Stromal cell of bone marrow (primary cell): Measurements from ENCODE around the gene PCNX2.

Source experiments
- DNase-seq: peaks from one replicate; pipeline ENCODE4 v3.0.0-alpha.2; 2012; ENCODE audit warnings: low read depth

The PCNX2 gene

DNA sequence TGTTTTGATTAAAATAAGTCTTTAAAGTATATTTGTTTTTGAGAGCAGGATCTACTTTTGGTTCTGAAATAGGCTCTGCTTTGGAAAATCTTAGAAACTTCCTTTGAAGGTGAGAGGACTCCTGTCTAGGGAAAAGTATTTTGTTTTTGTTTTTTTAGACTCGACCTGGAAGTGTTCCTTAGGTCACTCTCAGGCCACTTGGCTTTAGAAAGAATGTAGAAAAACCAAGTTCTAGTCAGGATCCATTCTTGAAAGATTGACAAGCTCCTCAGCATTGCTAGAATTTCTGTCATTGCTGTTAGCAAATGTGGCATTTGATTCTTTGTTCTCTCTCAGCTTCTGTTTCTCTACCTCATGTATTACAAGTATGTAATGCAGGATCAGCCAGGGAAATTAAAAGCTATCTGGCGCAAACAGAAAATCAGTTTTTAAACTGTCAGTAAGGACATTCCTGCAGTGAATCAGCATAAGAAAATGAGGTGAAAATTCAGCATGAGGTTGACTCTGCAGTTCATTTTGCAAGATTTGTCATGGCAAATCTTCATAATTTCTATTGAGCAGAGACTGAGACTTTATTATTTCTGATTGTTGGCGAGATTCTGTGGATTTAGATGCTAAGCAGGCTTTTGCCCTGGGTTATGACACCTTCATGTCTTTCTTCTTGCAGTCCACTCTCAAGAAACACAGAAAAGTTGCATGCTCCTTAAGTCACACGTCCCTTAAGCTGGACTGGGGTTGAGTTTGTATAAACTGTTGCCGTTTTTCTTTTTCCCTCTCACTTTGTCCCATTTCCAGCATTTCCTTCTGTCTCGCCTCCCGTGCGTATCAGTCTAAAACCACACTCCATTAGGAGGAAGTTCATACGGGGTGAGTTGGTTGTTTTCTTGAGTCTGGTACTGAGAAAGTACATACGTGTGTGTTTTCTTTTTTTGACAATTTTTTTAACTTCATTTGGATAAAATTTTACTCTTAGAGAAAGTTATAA is 332.5 kb downstream of the PCNX2 start:
- no peak for DNase-seq

DNA sequence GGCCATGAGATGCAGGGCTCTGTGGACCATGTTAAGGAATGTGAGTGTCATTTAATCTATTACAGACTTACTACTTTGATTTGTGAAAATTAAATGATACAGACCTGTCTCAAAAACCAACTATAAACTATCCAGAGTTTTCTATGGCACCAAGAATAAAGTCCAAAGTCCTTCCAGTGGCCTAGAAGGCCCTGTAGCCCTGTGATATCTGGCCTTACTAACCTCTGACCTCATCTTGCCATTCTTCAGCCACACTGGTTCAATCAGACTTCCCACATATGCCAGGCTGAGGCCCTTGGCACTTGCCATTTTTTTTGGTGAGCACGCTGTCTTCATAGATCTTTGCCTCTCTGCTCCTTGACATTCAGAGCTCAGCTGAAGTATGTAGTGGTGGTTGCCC is 337.5 kb downstream of the PCNX2 start:
- DNase-seq, result no peak

DNA sequence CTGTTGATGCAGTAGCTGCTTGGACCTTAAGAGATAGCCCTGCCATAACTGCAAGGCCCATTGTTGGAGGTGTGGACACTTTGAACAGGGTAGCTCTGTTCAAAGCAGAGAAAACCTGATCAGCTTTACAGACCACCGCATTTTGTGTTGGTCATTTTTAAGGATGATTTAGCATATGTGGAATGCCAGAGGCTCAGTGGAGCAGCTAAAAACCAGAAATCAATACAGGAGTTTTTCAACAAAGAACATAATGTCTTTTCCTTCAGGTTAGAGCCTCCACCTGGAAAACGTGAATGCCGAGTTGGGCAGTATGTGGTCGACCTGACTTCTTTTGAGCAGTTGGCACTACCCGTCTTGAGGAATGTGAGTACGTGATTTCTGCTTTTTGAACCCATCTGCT is 339.4 kb downstream of the PCNX2 start:
- no peak for DNase-seq

DNA sequence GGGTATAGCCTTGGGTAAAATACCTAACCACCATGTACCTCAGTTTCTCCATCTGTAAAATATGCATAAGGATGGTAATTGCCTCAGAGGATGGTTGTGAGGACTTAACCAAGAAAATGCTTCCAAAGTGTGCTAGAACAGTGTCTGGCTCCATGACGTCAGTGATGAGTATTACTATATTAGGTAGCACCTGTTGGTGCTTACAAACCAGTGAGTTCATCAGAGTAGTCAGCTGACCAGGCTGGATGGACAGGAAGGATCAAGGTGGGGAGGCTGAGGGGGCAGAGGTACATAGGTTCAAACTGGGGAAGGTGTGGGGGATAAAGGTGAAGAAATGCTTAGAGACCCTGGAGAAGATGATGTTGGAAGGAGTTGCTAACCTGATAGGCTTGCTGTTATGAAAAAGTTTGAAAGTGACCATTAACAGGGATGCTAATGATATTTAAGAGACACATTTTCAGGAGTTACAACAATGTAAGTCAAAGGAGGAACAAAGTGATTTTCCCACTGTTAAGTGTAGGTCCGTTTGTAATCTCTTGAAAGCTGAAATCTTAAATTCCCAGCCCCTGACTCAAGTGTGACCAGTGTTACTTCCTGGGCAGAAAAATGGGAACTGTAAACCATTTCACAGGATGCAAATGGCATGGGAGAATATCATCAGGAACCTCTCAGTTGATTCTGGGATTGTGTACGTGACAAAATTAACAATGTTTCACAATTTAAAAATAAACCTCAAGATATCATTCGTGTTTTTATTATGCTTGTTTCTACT is 340.7 kb downstream of the PCNX2 start:
- no peak for DNase-seq

DNA sequence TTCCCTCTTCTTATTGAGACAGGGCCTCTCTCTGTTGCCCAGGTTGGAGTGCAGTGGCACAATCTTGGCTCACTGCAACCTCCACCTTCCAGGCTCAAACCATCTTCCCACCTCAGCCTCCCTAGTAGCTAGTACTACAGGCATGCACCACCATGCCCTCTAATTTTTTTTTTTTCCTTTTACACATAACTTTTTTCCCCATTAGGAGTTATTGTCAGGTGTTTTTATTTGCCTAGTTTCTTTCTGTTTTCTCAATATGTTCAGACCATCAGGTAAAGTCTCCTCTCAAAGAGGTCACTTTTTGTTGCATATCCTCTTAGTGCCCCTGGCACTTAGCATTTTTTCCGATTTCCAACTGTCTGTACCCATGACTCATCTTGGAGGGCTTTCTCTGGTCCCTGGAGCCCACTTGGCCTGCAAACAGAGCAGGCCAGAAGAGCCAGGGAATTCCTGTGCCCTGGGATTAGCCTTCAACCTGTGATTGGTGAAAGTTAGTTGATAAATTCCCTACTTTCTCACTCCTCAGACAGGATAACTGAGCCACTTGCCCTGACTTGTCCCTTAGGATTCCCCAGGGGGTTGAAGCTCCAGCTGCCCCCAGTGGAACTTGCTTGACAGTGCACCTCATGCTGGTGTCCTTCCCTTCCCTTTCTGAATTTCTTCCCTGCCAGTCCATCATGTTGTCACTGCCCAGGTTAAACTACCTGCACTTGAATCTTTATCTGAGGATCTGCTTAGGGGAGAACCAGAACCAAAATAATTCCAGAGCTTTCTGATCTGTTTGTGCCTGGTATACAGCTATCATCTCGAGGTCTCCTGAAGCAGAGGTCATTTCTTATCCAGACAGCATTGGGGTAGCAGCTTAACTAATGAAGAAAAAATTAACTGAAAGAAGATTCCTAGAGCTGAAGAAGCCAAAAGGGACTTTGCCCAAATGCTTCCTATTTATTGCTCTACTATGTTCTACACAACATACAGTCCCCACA is 342.7 kb downstream of the PCNX2 start:
- DNase-seq, result no peak

DNA sequence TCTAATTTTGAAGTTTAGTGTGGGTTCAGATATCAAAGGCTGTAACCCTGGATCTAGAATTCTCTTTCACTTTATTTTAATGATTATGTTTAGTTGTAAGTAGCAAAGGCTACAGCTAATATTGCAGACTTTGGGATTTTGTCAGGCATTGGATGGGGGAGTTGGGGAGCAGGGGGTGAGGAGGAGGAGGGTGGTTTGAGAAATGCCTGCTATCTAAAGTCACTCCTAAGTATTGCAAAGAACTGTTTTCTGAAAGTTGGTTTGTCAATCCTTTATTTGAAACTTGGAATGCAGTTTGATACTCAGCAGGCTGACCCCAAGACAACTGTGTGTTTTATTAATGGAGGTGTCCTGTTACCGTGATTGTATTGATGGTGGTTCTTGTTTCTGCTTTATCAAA is 343.9 kb downstream of the PCNX2 start:
- no peak for DNase-seq

DNA sequence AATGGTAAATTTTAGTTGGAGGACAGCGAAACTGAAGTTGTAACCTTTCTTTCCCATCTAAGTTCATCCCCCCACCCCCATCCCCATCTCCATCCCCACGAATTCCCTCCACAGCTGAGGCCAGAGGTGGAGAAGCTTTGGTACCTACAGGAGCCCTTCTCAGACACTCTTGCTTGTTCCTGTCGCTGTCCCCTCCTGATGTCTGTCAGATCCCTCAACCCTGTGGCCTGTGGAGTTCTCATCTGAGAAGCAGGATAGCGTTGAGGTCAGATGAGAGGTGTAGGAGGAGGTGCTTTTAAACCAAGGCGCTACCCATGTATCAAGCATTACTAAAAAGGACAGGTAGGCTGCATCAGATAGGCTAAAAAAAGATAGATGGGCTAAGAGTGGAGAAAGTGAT is 344.3 kb downstream of the PCNX2 start:
- DNase-seq, result no peak

DNA sequence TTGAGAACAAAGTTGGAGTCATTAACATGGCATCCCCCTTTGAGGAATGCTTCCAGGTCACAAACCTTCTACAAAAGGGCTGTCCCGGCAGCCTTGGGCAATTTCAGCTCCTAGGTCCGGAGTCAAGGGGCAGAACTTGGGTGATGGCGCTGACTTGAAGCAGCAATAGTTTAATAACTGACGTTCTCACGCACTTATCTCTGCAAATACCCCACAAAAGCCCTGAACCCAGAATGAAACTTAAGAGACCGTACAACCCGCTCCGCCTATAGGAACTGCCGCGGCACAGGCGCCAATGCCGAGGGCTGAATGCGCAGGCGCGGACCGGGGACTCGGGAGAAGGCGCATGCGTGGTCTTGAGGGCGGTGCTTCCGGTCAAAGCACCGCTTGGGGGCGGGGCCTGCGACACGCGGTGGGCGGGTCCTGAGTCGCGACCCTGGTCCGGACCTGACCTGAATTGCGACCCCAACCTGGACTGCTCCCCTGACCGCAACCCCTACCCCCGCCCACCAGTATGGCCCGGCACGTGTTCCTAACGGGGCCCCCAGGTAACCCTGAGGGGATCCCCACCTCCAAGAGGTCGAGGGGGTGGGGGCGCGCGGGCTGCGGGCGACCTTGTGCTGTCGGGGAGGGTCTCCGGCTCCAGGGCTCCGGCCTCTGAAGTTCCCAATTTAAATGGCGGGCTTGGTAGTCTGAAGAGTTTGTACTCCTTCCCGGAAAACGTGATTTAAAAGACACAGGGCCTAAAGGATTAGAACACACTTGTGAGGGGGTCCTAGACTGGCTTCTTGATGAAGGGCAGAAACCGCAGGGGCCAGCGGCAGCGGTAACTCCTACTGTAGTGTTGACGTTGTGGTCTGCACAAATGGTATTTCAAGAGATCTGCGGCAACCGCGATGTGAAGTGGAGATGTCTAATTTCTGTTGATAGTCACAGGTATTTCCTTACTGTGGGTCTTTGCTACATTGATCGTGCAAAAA is 345.0 kb downstream of the PCNX2 start, which contains the start of gene NTPCR:
Gene NTPCR, plus strand, starts transcription at position 415 of the 980 bp plus-strand sequence. Its CDS starts 100 bp downstream, at position 515.
- peak; percentile 76 for DNase-seq

DNA sequence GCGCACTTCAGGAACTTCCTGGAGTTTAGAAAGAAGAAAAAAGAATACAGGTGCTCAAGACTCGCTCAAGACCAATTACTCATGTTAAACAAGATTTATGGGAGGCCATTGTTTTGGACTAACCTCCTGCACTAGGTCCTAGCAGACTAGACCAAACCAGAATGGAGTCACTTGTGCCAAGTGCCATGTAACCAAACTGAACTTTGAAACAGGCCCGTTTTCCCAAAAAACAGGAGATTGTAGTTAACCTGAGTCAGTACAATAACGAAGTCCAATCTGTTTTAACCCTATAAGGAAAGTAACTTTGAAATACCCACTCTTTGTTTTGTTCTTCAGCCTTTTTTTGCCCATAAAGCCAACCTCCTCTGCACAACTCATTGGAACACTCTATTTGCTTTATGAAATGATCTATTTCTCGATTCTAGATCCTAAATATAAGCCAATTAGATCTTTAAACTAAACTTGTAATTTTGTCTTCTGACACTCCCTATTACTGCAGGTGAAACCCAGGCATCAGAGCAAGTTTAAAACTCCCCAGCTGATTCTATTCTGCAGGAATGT is 345.8 kb downstream of the PCNX2 start:
- no peak for DNase-seq

DNA sequence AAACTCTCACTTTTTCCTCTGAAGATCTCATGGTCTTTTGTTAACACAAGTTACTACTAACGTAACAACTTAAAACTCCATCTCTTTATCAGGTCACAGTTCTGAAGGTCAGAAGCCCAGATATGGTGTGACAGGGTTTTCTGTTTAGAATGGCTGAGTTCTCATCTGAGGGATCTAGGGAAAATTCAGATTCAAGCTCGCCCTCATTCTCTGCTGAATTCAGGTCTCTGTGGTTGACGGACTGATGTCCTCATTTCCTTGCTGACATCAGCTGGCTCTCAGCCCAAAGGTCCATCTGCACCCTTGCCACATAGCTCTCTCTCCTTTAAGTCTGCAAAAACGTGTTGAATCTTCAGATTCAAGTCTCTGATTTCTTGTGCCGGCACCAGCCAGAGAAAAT is 351.2 kb downstream of the PCNX2 start:
- no peak for DNase-seq

DNA sequence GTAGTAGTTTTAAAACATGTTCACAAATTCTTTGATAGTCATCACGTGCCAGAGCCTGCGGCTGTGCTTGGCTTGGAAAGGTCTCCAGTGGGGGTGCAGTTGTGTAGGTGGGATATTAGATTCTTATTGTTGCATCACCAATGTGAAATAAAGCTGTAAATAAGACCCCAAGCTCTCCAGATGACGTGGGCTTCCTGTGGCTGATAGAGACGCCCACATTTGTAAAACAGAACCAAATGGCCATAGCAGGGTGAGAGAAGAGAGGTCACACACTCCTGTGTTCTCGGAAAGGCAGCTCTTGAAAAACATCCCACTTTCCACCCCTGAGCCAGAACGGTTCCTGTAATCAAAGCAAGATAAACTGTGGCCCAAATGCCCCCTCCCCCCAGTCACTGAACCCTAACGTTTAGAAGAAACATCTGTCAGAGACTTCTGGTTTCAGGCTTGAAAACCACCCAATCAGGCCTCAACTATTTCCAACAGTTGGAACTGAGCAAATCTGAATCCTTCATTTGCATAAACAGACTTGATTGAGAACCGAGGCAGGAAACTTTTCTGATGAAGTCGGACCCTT is 351.8 kb downstream of the PCNX2 start:
- DNase-seq, result no peak

DNA sequence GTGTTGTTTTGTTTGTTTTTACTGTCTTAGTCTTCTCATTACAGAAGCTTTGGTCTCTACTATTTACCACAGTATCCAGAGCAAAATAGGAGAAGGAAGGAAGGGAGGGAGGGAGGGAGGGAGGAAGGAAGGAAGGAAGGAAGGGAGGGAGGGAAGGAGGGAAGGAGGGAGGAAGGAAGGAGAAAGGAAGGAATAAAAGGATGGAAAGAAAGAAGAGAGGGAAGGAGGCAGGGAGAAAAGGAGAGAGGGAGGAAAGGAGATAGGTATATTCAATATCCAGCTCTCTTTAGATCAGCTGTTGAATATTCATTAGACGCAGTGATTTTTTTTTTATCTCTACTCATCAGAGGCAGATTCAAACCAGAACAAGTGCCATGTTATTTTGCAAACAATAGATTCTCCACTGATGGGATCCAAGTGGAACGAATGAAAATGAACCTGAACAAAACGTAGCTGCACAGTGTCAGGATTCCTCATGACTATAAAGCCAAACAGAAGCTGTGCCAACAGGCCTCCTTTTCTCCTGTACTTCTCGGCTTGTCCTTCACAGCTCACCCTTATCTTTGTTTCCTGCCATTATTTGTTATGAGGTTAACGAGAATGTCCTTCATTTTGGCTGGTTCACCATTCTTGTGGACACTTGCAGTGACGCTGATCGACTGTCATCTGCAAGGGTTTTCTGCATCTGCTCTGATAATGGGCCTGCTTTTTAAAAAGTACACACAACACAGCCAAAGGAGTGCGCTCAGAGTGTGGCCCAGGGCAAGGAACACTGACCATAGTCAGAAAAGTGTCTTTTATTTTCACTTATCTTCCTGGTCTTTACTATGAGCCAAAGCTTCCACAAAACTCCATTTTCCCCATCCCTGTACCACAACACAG is 352.9 kb downstream of the PCNX2 start:
- DNase-seq, result no peak

DNA sequence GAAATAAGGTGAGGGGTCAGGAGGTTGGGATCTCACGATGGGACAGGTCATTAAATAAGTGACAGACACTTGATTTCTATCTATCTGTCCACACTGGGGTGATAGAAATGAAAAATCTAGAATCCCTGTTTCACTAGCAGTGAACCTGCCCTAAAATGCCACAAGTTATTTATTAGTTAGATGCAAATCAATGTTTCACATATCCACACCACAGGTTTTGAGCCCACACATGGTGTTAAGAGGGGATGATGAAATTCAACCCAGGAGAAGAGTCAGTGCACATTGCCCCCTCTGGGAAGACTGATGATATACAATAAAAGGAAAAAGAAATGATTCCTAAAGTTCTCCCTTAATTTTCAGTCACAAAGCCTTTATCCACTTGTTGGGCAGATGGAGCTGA is 355.3 kb downstream of the PCNX2 start:
- DNase-seq, result no peak

DNA sequence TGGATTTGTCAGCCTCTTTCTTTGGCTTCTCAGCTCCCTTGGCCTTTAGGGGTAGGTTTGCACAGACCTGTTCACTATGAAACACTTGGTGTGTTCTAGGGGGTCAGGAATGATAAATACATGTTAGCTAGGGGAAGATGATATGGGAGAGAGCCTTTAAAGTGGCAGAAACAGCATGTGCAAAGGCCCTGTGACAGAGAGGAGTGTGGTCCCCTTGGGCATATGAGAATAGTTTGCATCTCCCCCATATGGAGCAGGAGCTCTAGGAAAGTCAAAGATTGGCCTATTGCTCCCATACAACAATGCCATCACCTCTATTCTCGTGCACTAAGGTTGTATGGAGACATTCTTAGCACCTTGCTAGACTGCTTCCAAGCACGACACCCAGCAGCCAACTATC is 355.8 kb downstream of the PCNX2 start:
- no peak for DNase-seq

DNA sequence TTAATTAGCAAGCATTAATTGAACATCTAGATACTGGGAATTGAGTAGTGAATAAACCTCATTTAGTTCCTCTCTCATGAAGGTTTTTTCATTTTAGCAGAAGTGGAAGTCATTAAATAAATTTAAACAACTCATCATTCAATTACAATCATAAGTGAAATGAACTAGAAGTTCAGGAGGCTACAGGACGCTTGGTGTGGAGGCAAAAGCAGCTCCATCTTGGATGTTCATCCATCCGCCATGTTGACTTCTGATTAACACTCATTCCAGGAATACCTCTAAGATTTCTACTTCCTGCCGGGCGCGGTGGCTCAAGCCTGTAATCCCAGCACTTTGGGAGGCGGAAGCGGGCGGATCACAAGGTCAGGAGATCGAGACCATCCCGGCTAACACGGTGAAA is 356.6 kb downstream of the PCNX2 start:
- DNase-seq, result no peak

DNA sequence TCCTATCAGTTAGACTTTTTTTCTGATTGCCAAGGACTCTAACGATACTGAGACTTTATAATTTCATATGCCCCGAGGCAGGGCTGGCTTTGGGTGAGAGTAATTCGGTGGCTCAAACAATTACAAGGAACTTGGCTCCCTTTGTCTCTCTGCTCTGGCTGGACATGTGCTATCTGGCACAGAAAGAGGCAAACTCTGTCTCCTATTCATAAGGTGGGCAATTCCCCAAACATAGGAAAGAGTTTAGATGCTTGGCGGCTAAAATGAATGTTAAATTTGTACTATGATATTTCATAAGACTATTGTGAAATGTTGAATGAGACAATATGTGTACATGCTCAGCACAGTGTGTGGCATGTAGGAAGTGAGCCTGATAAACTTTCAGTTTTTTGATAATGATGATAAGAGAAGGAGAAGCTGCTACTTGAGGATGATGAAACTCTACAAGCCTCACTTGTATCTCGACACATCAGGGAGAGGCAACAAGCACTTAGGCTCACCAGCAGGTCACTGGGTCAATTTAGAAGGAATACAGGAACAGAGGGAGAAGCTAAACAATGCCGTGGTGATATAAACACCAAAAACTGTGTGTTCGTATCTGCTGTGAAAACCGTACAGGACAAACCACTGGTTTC is 357.7 kb downstream of the PCNX2 start:
- DNase-seq, result no peak

DNA sequence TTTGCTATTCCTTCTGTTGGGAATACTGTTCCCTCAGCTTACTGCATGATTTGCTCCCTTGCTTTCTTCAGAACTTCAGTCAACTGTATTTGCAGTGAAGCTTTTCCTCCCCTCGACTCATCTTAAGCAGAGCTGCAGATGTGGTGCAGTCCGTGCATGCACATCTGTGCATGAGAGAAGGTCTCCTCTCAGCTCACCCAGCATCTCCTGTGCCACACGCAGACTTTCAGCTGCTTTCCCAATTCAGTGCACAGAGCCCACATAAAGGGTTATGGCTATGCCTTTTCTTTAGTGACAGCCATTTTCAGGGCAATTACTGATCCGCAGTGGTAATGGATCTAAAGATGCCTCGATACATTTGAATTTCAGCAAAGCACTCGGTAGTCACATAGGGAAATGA is 358.6 kb downstream of the PCNX2 start:
- DNase-seq, result no peak
